ENCODE data around the gene LMX1B.

The LMX1B gene

GRCh38 chr9:126675147-126675467 lies 61.4 kb downstream of the LMX1B start:
- Histone ChIP-seq H4K20me1 (ENCODE audit: control insufficient read depth, insufficient read depth, low read depth, low read length) (no peaks in the 10 kb centered on the region), H3K4me2 (ENCODE audit: low read length) (no peak overlapping the region), H3K9me2 (replicated peaks; ENCODE audit: control insufficient read depth, low read length) (no peaks in the 10 kb centered on the region), H3F3A (ENCODE audit: control insufficient read depth, insufficient read depth) (no peaks in the 10 kb centered on the region), H3K27me3 (ENCODE audit: control insufficient read depth, low read length) (peaks cover 42% of the 10 kb centered on the region), H3K79me2 (ENCODE audit: control insufficient read depth, low read length) (no peaks in the 10 kb centered on the region), H3K27ac (ENCODE audit: low read depth, low read length) (no peak overlapping the region), H3K4me1 (ENCODE audit: control insufficient read depth, low read length) (no peaks in the 10 kb centered on the region), H3K36me3 (ENCODE audit: control insufficient read depth, low read length) (no peaks in the 10 kb centered on the region), H3K4me3 (ENCODE audit: low read length) (no peak overlapping the region), H3K9me3 (ENCODE audit: control insufficient read depth, insufficient read depth, low read length) (no peaks in the 10 kb centered on the region)
- TF ChIP-seq, protein P1, sequence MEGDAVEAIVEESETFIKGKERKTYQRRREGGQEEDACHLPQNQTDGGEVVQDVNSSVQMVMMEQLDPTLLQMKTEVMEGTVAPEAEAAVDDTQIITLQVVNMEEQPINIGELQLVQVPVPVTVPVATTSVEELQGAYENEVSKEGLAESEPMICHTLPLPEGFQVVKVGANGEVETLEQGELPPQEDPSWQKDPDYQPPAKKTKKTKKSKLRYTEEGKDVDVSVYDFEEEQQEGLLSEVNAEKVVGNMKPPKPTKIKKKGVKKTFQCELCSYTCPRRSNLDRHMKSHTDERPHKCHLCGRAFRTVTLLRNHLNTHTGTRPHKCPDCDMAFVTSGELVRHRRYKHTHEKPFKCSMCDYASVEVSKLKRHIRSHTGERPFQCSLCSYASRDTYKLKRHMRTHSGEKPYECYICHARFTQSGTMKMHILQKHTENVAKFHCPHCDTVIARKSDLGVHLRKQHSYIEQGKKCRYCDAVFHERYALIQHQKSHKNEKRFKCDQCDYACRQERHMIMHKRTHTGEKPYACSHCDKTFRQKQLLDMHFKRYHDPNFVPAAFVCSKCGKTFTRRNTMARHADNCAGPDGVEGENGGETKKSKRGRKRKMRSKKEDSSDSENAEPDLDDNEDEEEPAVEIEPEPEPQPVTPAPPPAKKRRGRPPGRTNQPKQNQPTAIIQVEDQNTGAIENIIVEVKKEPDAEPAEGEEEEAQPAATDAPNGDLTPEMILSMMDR (IDR thresholded peaks at IDR 0.05; ENCODE audit: low read depth, low read length, poor library complexity, severe bottlenecking), result no peak
- no peak for TF ChIP-seq EZH2phosphoT487 (IDR thresholded peaks at IDR 0.05; ENCODE audit: borderline replicate concordance, low read length)

- no peak for TF ChIP-seq EZH2phosphoT487 (IDR thresholded peaks at IDR 0.05; ENCODE audit: borderline replicate concordance, low read length)
- TF ChIP-seq, protein P1 (IDR thresholded peaks at IDR 0.05; ENCODE audit: low read depth, low read length, poor library complexity, severe bottlenecking), result no peak
- Histone ChIP-seq H3F3A (ENCODE audit: control insufficient read depth, insufficient read depth) (no peaks in the 10 kb centered on the region), H3K79me2 (ENCODE audit: control insufficient read depth, low read length) (no peaks in the 10 kb centered on the region), H3K9me2 (replicated peaks; ENCODE audit: control insufficient read depth, low read length) (no peaks in the 10 kb centered on the region), H3K27ac (ENCODE audit: low read depth, low read length) (no peak overlapping the region), H3K4me1 (ENCODE audit: control insufficient read depth, low read length) (no peaks in the 10 kb centered on the region), H4K20me1 (ENCODE audit: control insufficient read depth, insufficient read depth, low read depth, low read length) (no peaks in the 10 kb centered on the region), H3K4me2 (ENCODE audit: low read length) (no peak overlapping the region), H3K4me3 (ENCODE audit: low read length) (no peak overlapping the region), H3K27me3 (ENCODE audit: control insufficient read depth, low read length) (peaks cover 42% of the 10 kb centered on the region), H3K36me3 (ENCODE audit: control insufficient read depth, low read length) (no peaks in the 10 kb centered on the region), H3K9me3 (ENCODE audit: control insufficient read depth, insufficient read depth, low read length) (no peaks in the 10 kb centered on the region)
Measured at GRCh38 chr9:126676102-126676684, 62.5 kb downstream of the LMX1B start.

- Histone ChIP-seq H3K27me3 (ENCODE audit: control insufficient read depth, low read length) (peaks cover 42% of the 10 kb centered on the region), H3K79me2 (ENCODE audit: control insufficient read depth, low read length) (no peaks in the 10 kb centered on the region), H3K4me3 (ENCODE audit: low read length) (no peak overlapping the region), H3F3A (ENCODE audit: control insufficient read depth, insufficient read depth) (no peaks in the 10 kb centered on the region), H4K20me1 (ENCODE audit: control insufficient read depth, insufficient read depth, low read depth, low read length) (no peaks in the 10 kb centered on the region), H3K4me2 (ENCODE audit: low read length) (no peak overlapping the region), H3K4me1 (ENCODE audit: control insufficient read depth, low read length) (no peaks in the 10 kb centered on the region), H3K27ac (ENCODE audit: low read depth, low read length) (no peak overlapping the region), H3K9me3 (ENCODE audit: control insufficient read depth, insufficient read depth, low read length) (no peaks in the 10 kb centered on the region), H3K9me2 (replicated peaks; ENCODE audit: control insufficient read depth, low read length) (no peaks in the 10 kb centered on the region), H3K36me3 (ENCODE audit: control insufficient read depth, low read length) (no peaks in the 10 kb centered on the region)
- no peak for TF ChIP-seq EZH2phosphoT487 (IDR thresholded peaks at IDR 0.05; ENCODE audit: borderline replicate concordance, low read length)
- TF ChIP-seq, protein P1 (IDR thresholded peaks at IDR 0.05; ENCODE audit: low read depth, low read length, poor library complexity, severe bottlenecking), result no peak
Measured at GRCh38 chr9:126676685-126677143, 63.0 kb downstream of the LMX1B start.
